Left colon (tissue), 2 donors: ENCODE measurements around the gene UGT2B7. TPM values are rescaled to one million over a fixed set of nuclear protein-coding genes. Genes with fewer than 3 reads are reported as not detected.
"Not testable (repeated sequence)": the region's sequence is repeated elsewhere in the genome, so short reads cannot be mapped to it uniquely, and the experiment has no call there.

Source experiments
- ATAC-seq: fragments of 200-7000 bp; cut with Tn5 transposase; one replicate; pipeline ENCODE4 v1.9.1; 2020; ENCODE audit warnings: mild to moderate bottlenecking, moderate library complexity
- DNase-seq, 2 donors: peaks; one replicate each; pipeline ENCODE4 v3.0.0-alpha.2; 2020
- intact Hi-C, 2 donors: fragments of 100-400 bp; cut with DNase I in 1 of 2; cut with micrococcal nuclease in 1 of 2; formaldehyde crosslinking; loops; one replicate each; pipeline versions ENCODE4 v1.11.2 to v1.14.0; 2022; cut with DNase I, micrococcal nuclease
- total RNA-seq, 2 donors: library from RNA; stranded (reverse); fragmentation: NEBNext Ultra II Directional; extraction: Animal tissue kit (Norgen Biotek cat#: 25700); gene quantifications; one replicate each; pipeline ENCODE4 v1.2.1, GENCODE V29; 2021
- donor health status: DM: no; HTN: no; CAD: no.
- donor health status: DM: yes; HTN: yes; CAD: no.

UGT2B7 gene
- total RNA-seq, 2 donors from 2014 or later = 5.2 to 9.2 TPM

- intact Hi-C loops = no loop called here
- DNase-seq (no peak), ATAC-seq (no peak)
These were observed 21.0 kb upstream of the UGT2B7 start for GRCh38 chr4:69075061-69075792.

- intact Hi-C loops = no loop called here
- ATAC-seq (no peak), DNase-seq (no peak)
These were observed 17.4 kb upstream of the UGT2B7 start for GRCh38 chr4:69078852-69079251.

- no peak for ATAC-seq
- intact Hi-C loops = no loop called here
These were observed 7.8 kb upstream of the UGT2B7 start for GRCh38 chr4:69088473-69088872.

GRCh38 chr4:69089388-69089787 is 6.9 kb upstream of the UGT2B7 start:
- ATAC-seq (no peak), DNase-seq (no peak)
- intact Hi-C loops = no loop called here

More at GRCh38 chr4:69088473-69088872, 7.8 kb upstream of the UGT2B7 start:
- DNase-seq = no peak

- intact Hi-C loops = no loop called here
- no peak for ATAC-seq
- DNase-seq = no peak
These were observed 4.1 kb upstream of the UGT2B7 start for GRCh38 chr4:69092190-69092589.

GRCh38 chr4:69092980-69093568 is 3.2 kb upstream of the UGT2B7 start:
- ATAC-seq = no peak

GRCh38 chr4:69093681-69094080 is 2.6 kb upstream of the UGT2B7 start:
- DNase-seq = no peak
- no peak for ATAC-seq
- intact Hi-C loops = no loop called here

More at GRCh38 chr4:69092980-69093568, 3.2 kb upstream of the UGT2B7 start:
- intact Hi-C loops = no loop called here
- no peak for DNase-seq

GRCh38 chr4:69095301-69095731 is 958 bp upstream of the UGT2B7 start:
- DNase-seq = no peak
- ATAC-seq = no peak
- intact Hi-C loops = no loop called here

- intact Hi-C loops = no loop called here
- ATAC-seq (no peak), DNase-seq (no peak)
These were observed 536 bp downstream of the UGT2B7 start for GRCh38 chr4:69096810-69097209.

- no peak for ATAC-seq
- no peak for DNase-seq
These were observed 2.2 kb downstream of the UGT2B7 start for GRCh38 chr4:69098470-69098869.

GRCh38 chr4:69099910-69100309 is 3.6 kb downstream of the UGT2B7 start:
- ATAC-seq (no peak), DNase-seq (no peak)
- intact Hi-C loops = no loop called here

More at GRCh38 chr4:69098470-69098869, 2.2 kb downstream of the UGT2B7 start:
- intact Hi-C loops = no loop called here

GRCh38 chr4:69102668-69103067 is 6.4 kb downstream of the UGT2B7 start:
- intact Hi-C loops, DNase-seq, ATAC-seq: not testable (repeated sequence)

GRCh38 chr4:69104719-69105275 is 8.5 kb downstream of the UGT2B7 start:
- intact Hi-C loops = no loop called here
- peak; percentile 56 to 70 for DNase-seq
- peak; percentile 99 for ATAC-seq

GRCh38 chr4:69115151-69115850 is 19.0 kb downstream of the UGT2B7 start:
- intact Hi-C loops, DNase-seq: not testable (repeated sequence)
- peak; percentile 12 for ATAC-seq

GRCh38 chr4:69115851-69116213 is 19.6 kb downstream of the UGT2B7 start:
- DNase-seq = no peak
- intact Hi-C loops = no loop called here
- peak; percentile 73 for ATAC-seq

GRCh38 chr4:69116645-69117321 is 20.5 kb downstream of the UGT2B7 start:
- peak; percentile 94 for ATAC-seq
- intact Hi-C loops = no loop called here
- peak in 1 of 2 donors; percentile 13 for DNase-seq

- DNase-seq = no peak
- intact Hi-C loops = no loop called here
- ATAC-seq = no peak
These were observed 24.6 kb downstream of the UGT2B7 start for GRCh38 chr4:69120870-69121269.

- DNase-seq (no peak), ATAC-seq (no peak)
- intact Hi-C loops = no loop called here
These were observed 26.2 kb downstream of the UGT2B7 start for GRCh38 chr4:69122476-69122875.

- DNase-seq (no peak), ATAC-seq (no peak)
- intact Hi-C loops = no loop called here
These were observed 28.7 kb downstream of the UGT2B7 start for GRCh38 chr4:69124941-69125340.
